ENCODE data around the gene ZDHHC6. TPM values are rescaled to one million over a fixed set of nuclear protein-coding genes. Genes with fewer than 3 reads are reported as not detected.

The ZDHHC6 gene
- polyA plus RNA-seq, 1 experiment, result 37.5 TPM

DNA sequence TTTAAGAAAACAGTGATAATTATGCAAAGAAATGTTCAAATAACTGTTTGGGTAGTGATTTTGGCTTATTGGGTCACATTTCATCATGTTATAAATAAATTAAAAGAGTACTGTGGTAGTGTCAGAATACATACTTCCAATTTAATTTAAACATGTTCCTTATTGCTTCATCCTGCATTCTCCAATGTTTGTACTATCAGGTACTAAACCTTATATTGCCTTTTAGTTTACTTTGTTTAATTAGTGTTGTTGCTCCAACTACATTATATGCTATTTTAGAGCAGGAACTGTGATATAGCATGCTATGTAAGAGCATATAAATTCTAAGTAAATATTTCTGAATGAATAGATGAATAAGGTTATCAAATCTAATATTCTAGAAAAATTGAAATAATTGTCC, 41.2 kb upstream of the ZDHHC6 start:
- no peak overlapping the region for H3K27ac ChIP-seq (ENCODE audit: low read depth, low read length)
- no peaks in the 10 kb centered on the region for H3K9me3 ChIP-seq (ENCODE audit: control insufficient read depth, insufficient read depth, low read length)
- POLR2A ChIA-PET, result no interaction called here
- TF ChIP-seq, protein P1, sequence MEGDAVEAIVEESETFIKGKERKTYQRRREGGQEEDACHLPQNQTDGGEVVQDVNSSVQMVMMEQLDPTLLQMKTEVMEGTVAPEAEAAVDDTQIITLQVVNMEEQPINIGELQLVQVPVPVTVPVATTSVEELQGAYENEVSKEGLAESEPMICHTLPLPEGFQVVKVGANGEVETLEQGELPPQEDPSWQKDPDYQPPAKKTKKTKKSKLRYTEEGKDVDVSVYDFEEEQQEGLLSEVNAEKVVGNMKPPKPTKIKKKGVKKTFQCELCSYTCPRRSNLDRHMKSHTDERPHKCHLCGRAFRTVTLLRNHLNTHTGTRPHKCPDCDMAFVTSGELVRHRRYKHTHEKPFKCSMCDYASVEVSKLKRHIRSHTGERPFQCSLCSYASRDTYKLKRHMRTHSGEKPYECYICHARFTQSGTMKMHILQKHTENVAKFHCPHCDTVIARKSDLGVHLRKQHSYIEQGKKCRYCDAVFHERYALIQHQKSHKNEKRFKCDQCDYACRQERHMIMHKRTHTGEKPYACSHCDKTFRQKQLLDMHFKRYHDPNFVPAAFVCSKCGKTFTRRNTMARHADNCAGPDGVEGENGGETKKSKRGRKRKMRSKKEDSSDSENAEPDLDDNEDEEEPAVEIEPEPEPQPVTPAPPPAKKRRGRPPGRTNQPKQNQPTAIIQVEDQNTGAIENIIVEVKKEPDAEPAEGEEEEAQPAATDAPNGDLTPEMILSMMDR (IDR thresholded peaks at IDR 0.05; ENCODE audit: low read depth, low read length), result no peak
- DNase-seq (ENCODE audit: low read depth, low spot score), result no peak
- H3K27me3 ChIP-seq (ENCODE audit: control insufficient read depth, insufficient read depth, low read length), result no peaks in the 10 kb centered on the region
- no peak overlapping the region for H3K4me3 ChIP-seq (ENCODE audit: low read depth, low read length)
- CTCF ChIA-PET, result interaction anchor here (1.2 to 2.3 kb wide), 4 partner anchors 12 to 1032 kb away, joined by 3 to 7 read pairs (median 5); no protein-coding TSS in a partner anchor

- CTCF ChIA-PET, result interaction anchor here (3.6 kb wide), 1 partner anchor 13 kb away, joined by 22 read pairs; no protein-coding TSS in a partner anchor
- Histone ChIP-seq H3K27me3 (ENCODE audit: control insufficient read depth, insufficient read depth, low read length) (no peaks in the 10 kb centered on the region), H3K27ac (ENCODE audit: low read depth, low read length) (no peak overlapping the region), H3K4me3 (ENCODE audit: low read depth, low read length) (no peak overlapping the region), H3K9me3 (ENCODE audit: control insufficient read depth, insufficient read depth, low read length) (no peaks in the 10 kb centered on the region)
- TF ChIP-seq, protein P1 (IDR thresholded peaks at IDR 0.05; ENCODE audit: low read depth, low read length), result no peak
- DNase-seq (ENCODE audit: low read depth, low spot score), result no peak
- POLR2A ChIA-PET, result no interaction called here
Observed at GRCh38 chr10:112484399-112484798, 37.7 kb upstream of the ZDHHC6 start.

DNA sequence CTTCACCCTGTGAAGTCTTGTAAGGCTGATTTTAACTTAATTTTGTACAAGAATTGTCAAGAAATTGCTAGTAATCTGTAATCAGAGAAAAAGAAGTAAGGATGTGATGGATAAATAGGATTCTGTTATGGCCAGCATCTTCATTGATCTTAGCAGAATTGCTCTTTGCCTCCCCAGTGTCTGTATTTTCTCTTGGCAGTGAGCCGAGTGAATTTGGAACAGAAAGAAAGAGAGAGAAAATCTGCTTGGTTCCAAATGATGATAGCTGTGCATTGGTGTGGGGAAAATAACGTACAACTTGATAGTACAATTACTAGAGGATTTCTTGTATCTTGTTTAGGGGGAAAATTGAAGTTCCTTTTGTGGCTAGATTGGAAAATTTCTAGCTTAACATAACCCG, 34.9 kb upstream of the ZDHHC6 start:
- TF ChIP-seq, protein P1 (IDR thresholded peaks at IDR 0.05; ENCODE audit: low read depth, low read length), result no peak
- no peaks in the 10 kb centered on the region for H3K9me3 ChIP-seq (ENCODE audit: control insufficient read depth, insufficient read depth, low read length)
- ChIA-PET POLR2A (no interaction called here), CTCF (interaction anchor here (2.6 kb wide), 1 partner anchor 9 kb away, joined by 23 read pairs; no protein-coding TSS in a partner anchor)
- H3K27me3 ChIP-seq (ENCODE audit: control insufficient read depth, insufficient read depth, low read length), result no peaks in the 10 kb centered on the region
- no peak overlapping the region for H3K4me3 ChIP-seq (ENCODE audit: low read depth, low read length)
- DNase-seq (ENCODE audit: low read depth, low spot score), result no peak
- no peak overlapping the region for H3K27ac ChIP-seq (ENCODE audit: low read depth, low read length)

DNA sequence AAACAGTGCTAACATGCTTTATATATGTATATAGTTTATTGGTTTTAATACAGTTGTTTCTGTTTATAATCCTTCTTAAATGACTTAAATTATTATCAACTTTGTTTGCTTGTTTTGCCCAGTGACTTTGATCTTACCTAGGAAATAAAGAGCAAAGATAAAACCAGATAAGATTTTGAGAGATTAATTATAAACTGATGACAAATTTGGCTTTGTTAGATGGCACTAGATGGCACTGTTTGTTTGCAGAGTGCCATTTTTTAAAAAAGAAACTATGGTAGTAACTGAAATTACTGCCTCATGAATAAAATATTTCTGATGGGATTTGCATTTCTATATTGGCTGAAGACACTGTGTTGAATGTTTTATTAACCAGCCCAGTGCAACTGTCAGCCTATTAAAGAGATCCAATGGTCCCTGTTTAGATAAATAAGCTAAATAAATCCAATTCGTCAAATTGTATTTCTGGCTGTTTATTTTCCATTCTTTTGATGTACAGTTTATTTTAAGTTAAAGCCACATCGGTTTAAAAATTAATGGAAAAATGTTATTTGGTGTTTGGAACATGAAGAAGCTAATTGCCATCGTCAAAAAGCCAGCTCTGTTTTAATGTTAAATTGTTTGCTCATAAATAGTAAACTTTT, 29.0 kb upstream of the ZDHHC6 start:
- CTCF ChIA-PET, result interaction anchor here (0.6 to 7.4 kb wide), 30 partner anchors 10 to 1087 kb away, joined by 3 to 120 read pairs (median 4); no protein-coding TSS in a partner anchor
- TF ChIP-seq, protein P1 (IDR thresholded peaks at IDR 0.05; ENCODE audit: low read depth, low read length), result peak; percentile 49
- no peaks in the 10 kb centered on the region for H3K9me3 ChIP-seq (ENCODE audit: control insufficient read depth, insufficient read depth, low read length)
- DNase-seq (ENCODE audit: low read depth, low spot score), result no peak
- no peaks in the 10 kb centered on the region for H3K27me3 ChIP-seq (ENCODE audit: control insufficient read depth, insufficient read depth, low read length)
- H3K4me3 ChIP-seq (ENCODE audit: low read depth, low read length), result no peak overlapping the region
- no peak overlapping the region for H3K27ac ChIP-seq (ENCODE audit: low read depth, low read length)
- POLR2A ChIA-PET, result no interaction called here

GRCh38 chr10:112471878-112472487, 25.3 kb upstream of the ZDHHC6 start:
- ChIA-PET POLR2A (no interaction called here), CTCF (interaction anchor here (0.6 to 7.4 kb wide), 60 partner anchors 8 to 1053 kb away, joined by 3 to 120 read pairs (median 4); partner anchors contain the start of genes VTI1A and ZDHHC6)
- TF ChIP-seq, protein P1 (IDR thresholded peaks at IDR 0.05; ENCODE audit: low read depth, low read length), result peak; percentile 66
- Histone ChIP-seq H3K4me3 (ENCODE audit: low read depth, low read length) (no peak overlapping the region), H3K27ac (ENCODE audit: low read depth, low read length) (no peak overlapping the region), H3K27me3 (ENCODE audit: control insufficient read depth, insufficient read depth, low read length) (no peaks in the 10 kb centered on the region), H3K9me3 (ENCODE audit: control insufficient read depth, insufficient read depth, low read length) (no peaks in the 10 kb centered on the region)
- DNase-seq (ENCODE audit: low read depth, low spot score), result peak; percentile 23

All from AG04450 (cell line).